Measurements from ENCODE around the gene DNAL4.

DNAL4 gene

GRCh38 chr22:38788021-38788816 is 5.7 kb downstream of the DNAL4 start:
- DNase-seq (ENCODE audit: extremely low read depth in 1 of 2, low read depth in 1 of 2) = no peak

- DNase-seq (ENCODE audit: extremely low read depth in 1 of 2, low read depth in 1 of 2) = no peak
Observed at GRCh38 chr22:38786631-38787030, 7.3 kb downstream of the DNAL4 start.

- DNase-seq (ENCODE audit: extremely low read depth in 1 of 2, low read depth in 1 of 2) = no peak
Observed at GRCh38 chr22:38784856-38785255, 9.1 kb downstream of the DNAL4 start.

- no peak for DNase-seq (ENCODE audit: extremely low read depth in 1 of 2, low read depth in 1 of 2)
Observed at GRCh38 chr22:38784035-38784434, 9.9 kb downstream of the DNAL4 start.

- no peak for DNase-seq (ENCODE audit: extremely low read depth in 1 of 2, low read depth in 1 of 2)
Observed at GRCh38 chr22:38783095-38783615, 10.8 kb downstream of the DNAL4 start.

- no peak for DNase-seq (ENCODE audit: extremely low read depth in 1 of 2, low read depth in 1 of 2)
Observed at GRCh38 chr22:38782402-38783094, 11.4 kb downstream of the DNAL4 start.

GRCh38 chr22:38781033-38781432 is 12.9 kb downstream of the DNAL4 start:
- no peak for DNase-seq (ENCODE audit: extremely low read depth in 1 of 2, low read depth in 1 of 2)

GRCh38 chr22:38777087-38777671 is 16.8 kb downstream of the DNAL4 start:
- no peak for DNase-seq (ENCODE audit: extremely low read depth in 1 of 2, low read depth in 1 of 2)

GRCh38 chr22:38776086-38776485 is 17.9 kb downstream of the DNAL4 start:
- no peak for DNase-seq (ENCODE audit: extremely low read depth in 1 of 2, low read depth in 1 of 2)

GRCh38 chr22:38775656-38776055 is 18.3 kb downstream of the DNAL4 start:
- DNase-seq (ENCODE audit: extremely low read depth in 1 of 2, low read depth in 1 of 2) = no peak

- DNase-seq (ENCODE audit: extremely low read depth in 1 of 2, low read depth in 1 of 2) = no peak
Observed at GRCh38 chr22:38774496-38775166, 19.3 kb downstream of the DNAL4 start.

GRCh38 chr22:38773363-38773946 is 20.5 kb downstream of the DNAL4 start:
- DNase-seq (ENCODE audit: extremely low read depth in 1 of 2, low read depth in 1 of 2) = no peak

- no peak for DNase-seq (ENCODE audit: extremely low read depth in 1 of 2, low read depth in 1 of 2)
Observed at GRCh38 chr22:38772623-38772873, 21.4 kb downstream of the DNAL4 start.

GRCh38 chr22:38770257-38770949 is 23.5 kb downstream of the DNAL4 start:
- DNase-seq (ENCODE audit: extremely low read depth in 1 of 2, low read depth in 1 of 2) = no peak

- DNase-seq (ENCODE audit: extremely low read depth in 1 of 2, low read depth in 1 of 2) = no peak
Observed at GRCh38 chr22:38768036-38768435, 25.9 kb downstream of the DNAL4 start.

GRCh38 chr22:38767313-38767712 is 26.6 kb downstream of the DNAL4 start:
- no peak for DNase-seq (ENCODE audit: extremely low read depth in 1 of 2, low read depth in 1 of 2)

- no peak for DNase-seq (ENCODE audit: extremely low read depth in 1 of 2, low read depth in 1 of 2)
Observed at GRCh38 chr22:38766076-38766777, 27.7 kb downstream of the DNAL4 start.

GRCh38 chr22:38762551-38762983 is 31.4 kb downstream of the DNAL4 start:
- no peak for DNase-seq (ENCODE audit: extremely low read depth in 1 of 2, low read depth in 1 of 2)

GRCh38 chr22:38761202-38762162 is 32.5 kb downstream of the DNAL4 start:
- DNase-seq (ENCODE audit: extremely low read depth in 1 of 2, low read depth in 1 of 2) = no peak
